ENCODE data around the gene RYR2. TPM values are rescaled to one million over a fixed set of nuclear protein-coding genes. Genes with fewer than 3 reads are reported as not detected.

The RYR2 gene
- total and polyA plus RNA-seq, 2 of the 8 experiments (the other 6 are each of a cell fraction or from before 2014, with no cell fraction given) = 1.3 to 4.4 TPM

GRCh38 chr1:237112663-237113062 lies 70.7 kb downstream of the RYR2 start (continued):
- no peak for TF ChIP-seq SAP30 (IDR thresholded peaks at IDR 0.05; ENCODE audit: insufficient read depth, insufficient replicate concordance, low read length)
